Stimulated activated memory B cell treated with anti-CD40 and anti-IgM and Interleukin-4, amounts not matched to agents 10 μg/mL and 1 μg/mL and 100 μg/mL, for 72 hours (primary cell): ENCODE data around the gene ERAP2.
A peak's percentile ranks its signal among the peaks of the same experiment; 100 is the strongest.

Source experiments
- ATAC-seq: fragments of 150-1000 bp; cut with Tn5 transposase; 2 replicates; pipeline ENCODE4 v1.10.0; 2021
- H3K27ac Mint-ChIP-seq: one replicate; pipeline ENCODE4 v1.8.0; 2022; ENCODE audit warnings: mild to moderate bottlenecking, mixed read lengths
- H3K27me3 Mint-ChIP-seq: one replicate; pipeline ENCODE4 v1.8.0; 2022; ENCODE audit warnings: mixed read lengths
- H3K36me3 Mint-ChIP-seq: one replicate; pipeline ENCODE4 v1.8.0; 2022; ENCODE audit warnings: mixed read lengths
- H3K4me1 Mint-ChIP-seq: one replicate; pipeline ENCODE4 v1.8.0; 2022; ENCODE audit warnings: mixed read lengths
- H3K4me3 Mint-ChIP-seq: one replicate; pipeline ENCODE4 v1.8.0; 2022; ENCODE audit warnings: mild to moderate bottlenecking, moderate library complexity, mixed read lengths
- H3K9me3 Mint-ChIP-seq: one replicate; pipeline ENCODE4 v1.8.0; 2022; ENCODE audit warnings: mixed read lengths

The ERAP2 gene

DNA sequence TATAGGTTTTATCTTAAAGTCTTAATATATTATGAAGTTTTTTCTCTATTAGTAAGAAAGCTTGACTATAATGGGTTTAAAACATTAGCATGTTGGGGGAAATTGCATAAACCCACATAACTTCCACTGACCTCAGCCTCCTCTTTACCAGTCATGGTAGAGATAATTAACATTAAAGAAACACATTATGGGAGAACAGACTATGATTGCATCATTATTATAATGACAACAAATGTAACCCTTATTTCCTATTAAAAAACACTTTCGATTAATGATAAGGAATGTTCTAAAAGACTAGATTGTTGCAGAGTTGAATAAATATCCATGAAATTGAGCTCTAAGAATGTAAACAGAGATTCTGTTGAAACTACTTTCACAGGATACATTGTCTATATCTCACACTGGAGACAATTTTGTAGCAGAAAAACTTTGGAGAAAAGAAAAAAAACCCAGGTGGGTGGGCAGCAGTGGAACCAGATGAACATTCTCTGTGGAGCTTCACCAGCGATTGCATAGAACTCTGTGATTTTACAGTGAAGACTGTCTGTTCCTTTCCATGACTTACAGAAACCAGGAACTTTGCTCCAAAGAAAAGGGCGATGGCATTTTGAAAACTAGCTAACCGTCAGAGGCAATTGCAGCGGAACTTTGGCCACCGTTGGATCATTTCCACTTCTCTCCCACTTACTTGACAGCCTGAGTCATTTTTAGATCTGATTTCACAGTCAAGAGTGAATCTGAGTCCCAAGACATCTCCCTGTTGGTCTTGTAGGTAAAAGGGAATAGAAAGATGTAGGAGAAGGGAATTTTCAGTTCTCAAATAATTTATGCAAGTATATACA is 21.0 kb upstream of the ERAP2 start:
- Mint-ChIP-seq H3K27me3 (no peaks in the 10 kb centered on the region), H3K4me1 (no peaks in the 10 kb centered on the region), H3K36me3 (no peaks in the 10 kb centered on the region), H3K9me3 (no peaks in the 10 kb centered on the region), H3K4me3 (no peak overlapping the region), H3K27ac (no peak overlapping the region)
- no peak for ATAC-seq

DNA sequence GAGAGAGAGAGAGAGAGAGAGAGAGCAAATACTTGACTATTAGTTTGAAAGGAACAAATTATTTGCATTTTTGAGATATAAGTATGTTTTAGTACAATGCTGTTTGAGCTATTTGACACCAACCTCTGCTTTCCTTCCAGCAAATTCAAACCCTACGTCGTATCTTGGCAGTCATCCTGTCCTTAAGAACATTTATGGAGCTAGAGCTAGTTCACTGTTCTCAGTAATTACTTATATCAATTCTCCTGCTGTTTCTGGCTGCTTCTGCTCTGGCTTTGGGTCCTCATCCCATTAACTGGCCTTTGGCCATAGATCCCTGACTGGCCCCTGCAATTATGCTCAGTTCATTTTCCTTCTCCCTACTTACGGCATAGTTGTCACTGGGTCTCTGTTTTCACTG is 19.9 kb upstream of the ERAP2 start:
- no peak overlapping the region for H3K4me3 Mint-ChIP-seq
- no peaks in the 10 kb centered on the region for H3K27me3 Mint-ChIP-seq
- no peak overlapping the region for H3K27ac Mint-ChIP-seq
- no peaks in the 10 kb centered on the region for H3K36me3 Mint-ChIP-seq
- no peak for ATAC-seq
- H3K4me1 Mint-ChIP-seq = peaks cover 8% of the 10 kb centered on the region
- no peaks in the 10 kb centered on the region for H3K9me3 Mint-ChIP-seq

GRCh38 chr5:96857454-96857853 is 18.8 kb upstream of the ERAP2 start:
- Mint-ChIP-seq H3K27ac (no peak overlapping the region), H3K36me3 (no peaks in the 10 kb centered on the region), H3K4me1 (peaks cover 8% of the 10 kb centered on the region), H3K4me3 (no peak overlapping the region), H3K27me3 (no peaks in the 10 kb centered on the region), H3K9me3 (no peaks in the 10 kb centered on the region)
- no peak for ATAC-seq

DNA sequence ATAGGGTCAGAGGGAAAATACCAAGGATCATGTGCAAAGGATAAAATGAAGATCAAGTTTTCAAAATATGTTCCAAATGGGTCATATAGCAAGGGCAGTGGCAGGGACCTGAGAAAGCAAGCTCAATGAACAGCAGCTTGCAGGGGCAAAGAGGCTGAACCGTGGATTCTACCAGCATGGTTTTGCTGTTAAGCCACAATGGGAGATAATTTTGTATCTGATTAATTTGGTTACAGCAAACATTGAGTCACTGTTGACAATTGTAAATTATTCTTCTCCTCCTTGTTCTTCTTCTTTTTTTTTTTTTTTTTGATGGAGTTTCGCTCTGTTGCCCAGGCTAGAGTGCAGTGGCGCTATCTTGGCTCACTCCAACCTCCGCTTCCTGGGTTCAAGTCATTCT is 18.4 kb upstream of the ERAP2 start:
- no peaks in the 10 kb centered on the region for H3K9me3 Mint-ChIP-seq
- no peak overlapping the region for H3K4me3 Mint-ChIP-seq
- no peak overlapping the region for H3K27ac Mint-ChIP-seq
- H3K4me1 Mint-ChIP-seq = peaks cover 8% of the 10 kb centered on the region
- ATAC-seq = no peak
- no peaks in the 10 kb centered on the region for H3K36me3 Mint-ChIP-seq
- no peaks in the 10 kb centered on the region for H3K27me3 Mint-ChIP-seq

- Mint-ChIP-seq H3K4me1 (peaks cover 8% of the 10 kb centered on the region), H3K4me3 (no peak overlapping the region), H3K27ac (no peak overlapping the region), H3K27me3 (no peaks in the 10 kb centered on the region), H3K36me3 (no peaks in the 10 kb centered on the region), H3K9me3 (no peaks in the 10 kb centered on the region)
- ATAC-seq = no peak
Measured at GRCh38 chr5:96859375-96859774, 16.9 kb upstream of the ERAP2 start.

DNA sequence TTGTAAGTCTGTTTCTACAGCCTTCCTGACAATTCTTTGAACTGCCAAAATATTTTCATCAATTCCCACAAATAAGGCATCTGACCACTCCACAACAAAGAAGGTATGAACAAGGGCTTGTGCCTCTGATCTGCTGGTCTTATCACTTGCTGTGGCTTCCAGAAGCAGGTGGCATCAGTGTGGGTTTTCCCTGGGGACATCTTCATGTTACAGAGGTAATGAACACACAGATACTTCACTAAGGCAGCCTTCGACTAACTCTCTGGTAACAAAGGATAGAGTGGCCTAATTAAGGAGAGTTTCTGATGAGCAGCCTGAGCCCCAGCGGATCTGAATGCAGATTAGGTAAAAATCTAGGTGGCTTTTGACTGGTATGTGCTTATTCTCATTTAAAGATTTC is 15.2 kb upstream of the ERAP2 start:
- Mint-ChIP-seq H3K27me3 (no peaks in the 10 kb centered on the region), H3K27ac (peak overlapping the region; percentile 28), H3K9me3 (no peaks in the 10 kb centered on the region), H3K4me1 (peaks cover 8% of the 10 kb centered on the region), H3K36me3 (no peaks in the 10 kb centered on the region), H3K4me3 (no peak overlapping the region)
- ATAC-seq = peak; percentile 64

DNA sequence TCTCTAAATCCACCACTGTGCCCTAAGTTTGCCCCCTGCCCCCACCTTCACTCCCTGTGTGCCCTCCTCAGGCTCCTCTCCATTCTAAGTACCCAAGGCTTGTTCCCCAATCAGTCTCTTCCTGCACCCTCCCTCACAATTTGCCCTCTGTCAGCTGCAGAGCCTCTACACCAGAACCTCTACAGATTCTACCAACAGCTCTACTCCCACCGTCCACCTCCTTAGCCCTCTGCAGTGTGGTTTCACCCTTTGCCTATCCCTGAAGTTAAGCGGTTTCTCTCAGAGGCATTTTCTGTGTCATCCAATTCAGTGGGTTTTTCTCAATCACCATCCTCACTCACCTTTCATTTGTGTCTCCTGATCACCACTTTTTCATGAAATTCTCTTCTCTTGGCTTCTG is 13.2 kb upstream of the ERAP2 start:
- peak overlapping the region; percentile 19 for H3K27ac Mint-ChIP-seq
- no peaks in the 10 kb centered on the region for H3K9me3 Mint-ChIP-seq
- no peaks in the 10 kb centered on the region for H3K36me3 Mint-ChIP-seq
- H3K4me3 Mint-ChIP-seq = no peak overlapping the region
- no peaks in the 10 kb centered on the region for H3K27me3 Mint-ChIP-seq
- no peak for ATAC-seq
- H3K4me1 Mint-ChIP-seq = peaks cover 8% of the 10 kb centered on the region

GRCh38 chr5:96863949-96864584 is 12.2 kb upstream of the ERAP2 start:
- Mint-ChIP-seq H3K9me3 (no peaks in the 10 kb centered on the region), H3K4me3 (no peak overlapping the region), H3K36me3 (no peaks in the 10 kb centered on the region), H3K4me1 (peaks cover 12% of the 10 kb centered on the region), H3K27ac (no peak overlapping the region), H3K27me3 (no peaks in the 10 kb centered on the region)
- no peak for ATAC-seq

DNA sequence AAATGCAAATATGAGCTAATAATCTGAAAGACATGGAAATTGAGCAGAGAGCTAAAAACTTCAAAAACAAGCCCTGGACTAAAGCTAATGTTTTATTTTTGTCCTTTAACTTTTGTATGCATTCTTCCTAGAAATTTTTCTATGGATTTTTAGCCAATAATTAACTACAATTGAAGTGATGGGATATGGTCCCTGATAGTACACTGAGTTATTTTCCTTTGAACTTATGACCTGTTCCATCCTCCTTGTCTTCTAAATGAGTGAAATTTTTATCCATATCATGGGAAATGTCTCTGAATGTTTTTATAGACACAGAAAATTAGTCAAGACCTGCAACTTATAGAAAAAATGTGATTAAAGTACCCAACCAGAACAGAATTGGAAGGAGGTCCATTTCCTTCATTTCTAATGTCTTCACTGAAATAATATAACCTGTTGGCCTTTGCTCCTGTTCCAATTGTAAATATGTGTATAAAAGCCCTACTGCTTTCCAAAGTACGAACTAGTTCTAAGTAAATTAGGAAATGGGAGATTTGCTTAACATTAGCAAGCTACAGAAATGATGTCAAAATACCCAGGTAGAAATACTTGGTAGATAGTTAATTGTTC is 11.3 kb upstream of the ERAP2 start:
- no peaks in the 10 kb centered on the region for H3K36me3 Mint-ChIP-seq
- H3K4me3 Mint-ChIP-seq = no peak overlapping the region
- H3K27me3 Mint-ChIP-seq = no peaks in the 10 kb centered on the region
- no peak for ATAC-seq
- no peaks in the 10 kb centered on the region for H3K9me3 Mint-ChIP-seq
- H3K27ac Mint-ChIP-seq = no peak overlapping the region
- peaks cover 21% of the 10 kb centered on the region for H3K4me1 Mint-ChIP-seq

DNA sequence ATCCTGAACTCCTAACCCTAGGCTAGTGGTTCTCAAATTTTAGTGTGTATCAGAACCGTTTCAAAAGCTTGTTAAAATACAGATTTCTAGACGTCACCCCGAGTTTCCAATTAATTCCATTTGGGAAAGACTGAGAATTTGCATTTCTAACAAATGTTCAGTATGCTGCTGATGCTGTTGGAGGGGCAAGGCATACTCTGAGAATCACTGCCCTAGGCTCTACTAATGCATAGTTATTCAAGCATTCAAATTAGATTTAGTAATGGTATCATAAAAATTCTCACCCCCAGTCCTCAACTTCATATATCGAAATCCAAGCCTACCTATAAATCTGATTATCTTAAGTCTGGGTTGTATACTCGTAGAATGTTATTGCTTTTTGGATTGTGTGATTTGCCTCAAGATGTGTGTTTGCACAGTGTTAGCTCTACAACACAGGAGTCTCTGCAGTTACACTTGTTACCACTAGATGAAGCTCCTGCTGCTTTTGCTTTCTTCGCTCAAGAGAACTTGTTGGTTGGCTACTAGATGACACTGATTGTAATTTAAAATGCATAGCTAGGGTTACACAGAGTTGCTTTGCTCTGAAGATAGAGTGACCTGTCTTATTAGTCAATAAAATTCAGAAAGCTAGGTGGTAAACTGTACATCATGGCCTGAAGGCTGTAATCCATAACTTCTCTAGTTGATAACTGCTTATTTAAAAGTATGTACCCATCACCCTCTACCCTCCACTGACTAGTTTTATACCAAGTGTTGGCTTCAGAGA is 7.5 kb upstream of the ERAP2 start:
- no peaks in the 10 kb centered on the region for H3K9me3 Mint-ChIP-seq
- H3K36me3 Mint-ChIP-seq = no peaks in the 10 kb centered on the region
- H3K4me3 Mint-ChIP-seq = no peak overlapping the region
- H3K27ac Mint-ChIP-seq = peak overlapping the region; percentile 59
- no peaks in the 10 kb centered on the region for H3K27me3 Mint-ChIP-seq
- ATAC-seq = peak; percentile 86
- peaks cover 41% of the 10 kb centered on the region for H3K4me1 Mint-ChIP-seq

- H3K4me3 Mint-ChIP-seq = no peak overlapping the region
- peaks cover 47% of the 10 kb centered on the region for H3K4me1 Mint-ChIP-seq
- no peak for ATAC-seq
- H3K27me3 Mint-ChIP-seq = no peaks in the 10 kb centered on the region
- H3K36me3 Mint-ChIP-seq = no peaks in the 10 kb centered on the region
- peak overlapping the region; percentile 59 for H3K27ac Mint-ChIP-seq
- H3K9me3 Mint-ChIP-seq = no peaks in the 10 kb centered on the region
Measured at GRCh38 chr5:96869372-96869641, 7.0 kb upstream of the ERAP2 start.

DNA sequence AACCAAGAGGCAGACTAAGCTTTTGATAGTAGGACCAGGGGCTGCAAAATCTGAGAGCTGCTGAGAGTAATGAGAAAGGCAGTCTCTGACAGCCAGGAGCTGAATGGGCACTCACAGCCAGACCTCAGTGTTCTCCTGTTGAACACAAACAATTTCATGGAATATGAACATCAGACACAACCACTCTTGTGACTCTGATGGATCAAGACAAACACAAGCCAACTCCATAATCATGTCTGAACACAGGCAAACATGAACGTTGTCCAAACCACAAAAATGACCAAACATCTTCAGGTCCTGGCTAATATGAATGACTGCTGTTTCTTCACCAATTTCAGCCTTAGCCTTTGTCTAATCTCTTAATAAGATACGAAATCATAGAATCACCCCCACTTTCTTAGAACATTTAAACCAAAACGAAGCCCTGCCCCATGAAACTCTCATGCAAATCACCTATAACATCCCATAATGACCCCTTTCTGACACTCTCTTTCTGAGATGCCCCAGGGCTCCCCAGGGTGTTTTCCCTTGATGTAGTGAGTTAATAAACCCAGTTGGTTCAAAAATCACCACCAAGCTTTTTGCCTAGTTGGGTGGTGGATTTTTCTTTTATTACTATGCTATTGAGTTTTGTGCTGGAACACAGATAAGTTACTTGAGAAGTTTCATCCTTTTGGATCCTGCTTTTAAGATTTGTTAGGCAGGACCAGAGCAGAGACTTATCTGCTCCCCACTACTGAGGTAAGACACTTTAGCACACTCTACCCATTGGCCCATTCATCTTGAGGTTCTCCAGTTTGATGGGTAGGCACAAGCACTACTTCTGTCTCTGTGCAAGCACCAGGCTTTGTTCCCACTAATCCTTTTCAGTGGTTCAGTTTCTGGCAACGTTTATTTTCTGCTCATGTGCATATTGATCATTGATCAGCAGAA is 5.9 kb upstream of the ERAP2 start:
- Mint-ChIP-seq H3K9me3 (no peaks in the 10 kb centered on the region), H3K4me1 (peaks cover 57% of the 10 kb centered on the region), H3K27me3 (no peaks in the 10 kb centered on the region), H3K36me3 (no peaks in the 10 kb centered on the region), H3K4me3 (peak overlapping the region; percentile 4), H3K27ac (peak overlapping the region; percentile 59)
- ATAC-seq = peak; percentile 88

DNA sequence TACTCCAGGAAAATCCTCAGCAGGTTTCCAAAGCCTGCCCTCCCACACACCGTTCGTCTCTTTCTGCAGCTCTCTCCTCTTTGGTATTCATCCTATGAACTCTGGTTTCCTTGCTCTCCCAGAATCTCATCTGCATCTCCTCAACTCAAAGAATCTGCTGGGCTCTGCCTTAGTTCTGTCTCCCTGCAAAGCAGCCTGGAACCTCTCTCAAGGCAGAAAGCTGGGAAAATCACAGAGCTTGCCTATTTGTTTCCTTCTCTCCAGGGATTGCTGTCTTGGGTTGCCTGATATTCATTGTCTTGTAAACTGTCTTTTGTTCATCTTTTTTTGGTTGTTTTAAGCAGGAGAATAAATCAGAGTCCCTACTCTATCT is 5.3 kb upstream of the ERAP2 start:
- H3K4me3 Mint-ChIP-seq = peak overlapping the region; percentile 4
- H3K36me3 Mint-ChIP-seq = no peaks in the 10 kb centered on the region
- peaks cover 64% of the 10 kb centered on the region for H3K4me1 Mint-ChIP-seq
- H3K9me3 Mint-ChIP-seq = no peaks in the 10 kb centered on the region
- peak overlapping the region; percentile 59 for H3K27ac Mint-ChIP-seq
- no peaks in the 10 kb centered on the region for H3K27me3 Mint-ChIP-seq
- ATAC-seq = no peak

- H3K27me3 Mint-ChIP-seq = no peaks in the 10 kb centered on the region
- no peaks in the 10 kb centered on the region for H3K9me3 Mint-ChIP-seq
- peak overlapping the region; percentile 59 for H3K27ac Mint-ChIP-seq
- no peak overlapping the region for H3K4me3 Mint-ChIP-seq
- ATAC-seq = no peak
- H3K4me1 Mint-ChIP-seq = peaks cover 64% of the 10 kb centered on the region
- no peaks in the 10 kb centered on the region for H3K36me3 Mint-ChIP-seq
Measured at GRCh38 chr5:96871686-96872085, 4.6 kb upstream of the ERAP2 start.

DNA sequence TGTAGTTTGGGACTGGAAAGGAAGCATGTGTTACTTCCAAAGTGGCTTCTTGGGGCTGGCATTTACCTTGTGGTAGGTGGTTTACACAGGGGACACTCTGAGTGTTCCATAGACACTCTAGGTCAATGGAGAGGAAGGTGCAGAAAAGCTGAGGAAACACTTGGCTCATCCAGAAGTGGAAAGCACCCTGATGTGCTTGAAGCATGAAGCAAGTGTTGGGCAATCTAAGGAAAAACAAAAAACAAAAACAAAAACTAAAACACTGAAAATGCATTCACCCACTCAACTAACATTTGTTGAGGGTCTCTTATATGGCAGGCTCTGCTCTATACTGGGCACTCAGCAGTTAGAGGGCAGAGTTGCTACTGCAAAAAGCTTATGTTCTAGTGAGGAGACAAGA is 2.9 kb upstream of the ERAP2 start:
- no peak overlapping the region for H3K4me3 Mint-ChIP-seq
- no peaks in the 10 kb centered on the region for H3K27me3 Mint-ChIP-seq
- peaks cover 64% of the 10 kb centered on the region for H3K4me1 Mint-ChIP-seq
- H3K36me3 Mint-ChIP-seq = no peaks in the 10 kb centered on the region
- H3K27ac Mint-ChIP-seq = peak overlapping the region; percentile 89
- no peaks in the 10 kb centered on the region for H3K9me3 Mint-ChIP-seq
- ATAC-seq = no peak
